Activated T-helper 9 cell treated with anti-CD3 and anti-CD28 coated beads, Interleukin-2, amount 50 U/mL, for 16 hours (primary cell): Measurements from ENCODE around the gene CNPY1.

Experiments used
- DNase-seq: peaks from one replicate; pipeline ENCODE4 v3.0.0-alpha.2; 2020; ENCODE audit warnings: low read depth

The CNPY1 gene

GRCh38 chr7:155454183-155455112, 91.9 kb downstream of the CNPY1 start:
- no peak for DNase-seq

DNA sequence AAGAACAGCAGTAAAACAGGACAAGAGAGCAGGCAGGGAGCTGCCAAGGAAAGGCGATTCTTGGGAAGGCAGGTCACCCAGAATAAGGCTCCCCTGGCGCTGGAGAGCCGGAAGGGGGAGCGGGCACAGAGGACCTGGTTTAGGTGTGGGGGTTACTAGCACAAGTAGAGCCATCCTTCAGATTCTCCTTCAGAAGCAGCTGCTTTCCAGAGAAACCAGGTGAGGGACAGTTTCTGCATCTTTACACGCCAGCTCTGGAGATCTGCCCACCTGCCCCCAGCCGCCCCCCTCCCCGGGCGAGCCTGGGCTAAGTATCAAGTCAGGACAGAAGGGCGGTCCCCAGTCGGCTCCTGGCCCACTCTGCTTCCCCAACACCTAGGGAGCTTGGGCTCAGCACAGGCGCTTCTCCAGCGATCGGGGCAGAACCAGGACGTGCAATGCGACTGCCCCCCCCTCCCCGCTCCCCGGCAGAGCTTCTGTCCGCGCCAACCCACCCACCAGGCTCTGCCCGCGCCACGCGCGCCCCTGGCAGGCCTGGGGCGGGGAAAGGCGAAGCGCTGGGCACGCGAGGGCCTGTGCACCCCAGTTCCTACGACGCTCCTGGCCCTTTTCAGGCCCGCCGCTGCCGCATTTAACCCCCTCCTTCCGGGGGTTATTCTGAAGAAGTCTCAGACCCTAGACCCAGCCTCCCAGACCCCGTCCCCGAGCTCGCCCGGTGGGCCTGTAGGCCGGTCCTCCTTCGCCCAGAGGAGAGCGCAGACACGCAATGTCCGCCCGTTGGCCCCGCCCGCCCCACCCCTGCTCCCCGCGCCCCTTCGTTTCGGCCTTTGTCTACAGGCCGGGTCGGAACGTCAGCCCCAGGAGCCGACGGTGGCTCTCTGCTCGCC, 92.8 kb downstream of the CNPY1 start:
- DNase-seq: no peak

DNA sequence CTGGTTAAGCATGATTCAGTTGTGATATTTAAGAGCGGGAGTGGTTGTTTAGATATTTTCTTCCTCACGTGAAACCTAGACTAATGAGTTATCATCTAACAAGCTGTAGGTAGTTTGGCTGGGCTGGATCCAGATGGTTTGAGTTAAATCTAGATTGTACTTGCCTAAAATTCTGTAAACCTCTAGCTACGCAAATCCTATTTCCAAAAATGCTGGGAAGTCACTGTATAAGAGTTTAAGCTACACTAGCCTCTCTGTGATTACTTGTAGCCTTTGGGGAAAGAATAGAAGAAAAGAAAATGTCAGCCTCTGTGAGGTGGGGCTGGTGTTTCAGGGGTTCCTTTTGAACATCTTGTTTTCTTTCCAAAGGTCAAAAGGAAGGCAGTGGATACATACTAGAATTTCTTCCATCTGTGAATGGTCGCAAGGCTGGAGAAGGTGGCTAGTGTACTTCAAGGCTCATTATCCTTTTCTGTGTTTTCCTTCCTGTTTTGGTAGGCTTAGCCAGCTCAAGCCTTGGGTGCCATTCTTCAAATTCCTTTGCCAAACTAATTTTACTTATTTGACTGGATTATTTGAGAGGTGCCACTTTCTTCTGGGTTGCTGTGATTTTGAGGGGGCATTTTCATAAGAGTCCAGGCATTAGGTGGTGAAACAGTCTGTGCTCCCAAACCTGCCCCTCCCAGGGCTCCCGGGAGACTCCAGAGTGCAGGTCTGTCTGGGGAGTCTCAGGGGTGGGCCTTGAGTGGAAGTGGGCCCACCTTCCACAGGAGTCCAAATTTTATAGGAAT, 93.7 kb downstream of the CNPY1 start:
- no peak for DNase-seq

GRCh38 chr7:155451840-155452239, 94.5 kb downstream of the CNPY1 start:
- DNase-seq: no peak
